HCT116 (cell line): ENCODE measurements around the gene SERTAD1.

Experiments used
- CTCF ChIP-seq, 3 experiments: fragments of 200-600 bp in 1 of 3; sonication (generic) in 1 of 3; IDR thresholded peaks in 2 of 3; conservative IDR thresholded peaks in 1 of 3; 2 replicates each; pipeline ENCODE4 v1.5.1; 2012 to 2017; ENCODE audit warnings: low read depth in 2 of 3, low read length in 2 of 3, antibody characterized with exemption in 1 of 3, borderline replicate concordance in 1 of 3, control low read depth in 1 of 3, mild to moderate bottlenecking in 1 of 3, mixed read lengths in 1 of 3, mixed run types in 1 of 3, moderate library complexity in 1 of 3; ENCODE audit not compliant: insufficient read depth in 1 of 3
- EGR1 ChIP-seq: IDR thresholded peaks from 2 replicates; pipeline ENCODE4 v1.6.1; 2012; ENCODE audit warnings: low read depth
- EZH2 ChIP-seq: fragments of 200-600 bp; sonication (generic); IDR thresholded peaks from 2 replicates; pipeline ENCODE4 v1.6.1; 2017; ENCODE audit warnings: antibody characterized with exemption, mixed run types
- EZH2phosphoT487 ChIP-seq: fragments of 200-600 bp; IDR thresholded peaks from 2 replicates; pipeline ENCODE4 v1.6.1; 2018; ENCODE audit warnings: antibody characterized with exemption, borderline replicate concordance
- POLR2A ChIP-seq: IDR thresholded peaks from 2 replicates; pipeline ENCODE4 v1.7.0; 2011; ENCODE audit warnings: borderline replicate concordance; ENCODE audit not compliant: insufficient read depth, insufficient read length; ENCODE audit errors: extremely low read depth
- REST ChIP-seq: IDR thresholded peaks from 2 replicates; pipeline ENCODE4 v1.6.1; 2012; ENCODE audit warnings: low read depth
- SIN3A ChIP-seq: IDR thresholded peaks from 2 replicates; pipeline ENCODE4 v1.6.1; 2012; ENCODE audit warnings: low read depth
- SRF ChIP-seq: IDR thresholded peaks from 2 replicates; pipeline ENCODE4 v1.6.1; 2012; ENCODE audit warnings: low read depth
- ZBTB33 ChIP-seq: IDR thresholded peaks from 2 replicates; pipeline ENCODE4 v1.6.1; 2011; ENCODE audit warnings: mild to moderate bottlenecking, low read length, moderate library complexity; ENCODE audit not compliant: insufficient replicate concordance; ENCODE audit errors: extremely low read depth

- TF ChIP-seq SIN3A: no peak
- TF ChIP-seq EZH2phosphoT487: no peak
- no peak for TF ChIP-seq SRF
- no peak for TF ChIP-seq REST
- no peak for TF ChIP-seq EZH2
- no peak for TF ChIP-seq CTCF (IDR thresholded peaks at IDR 0.05 in 2 of 3, conservative IDR thresholded peaks at IDR 0.05 in 1 of 3; ENCODE audit: borderline replicate concordance in 1 of 3, insufficient read depth in 1 of 3, low read depth in 2 of 3, low read length in 2 of 3)
- TF ChIP-seq ZBTB33: no peak
- no peak for TF ChIP-seq EGR1
- TF ChIP-seq POLR2A: no peak
Measured at GRCh38 chr19:40392123-40392522, 33.7 kb downstream of the SERTAD1 start.
